ENCODE data around the gene TCHHL1.

GRCh38 chr1:152061952-152062351 lies 26.9 kb downstream of the TCHHL1 start:
- TF ChIP-seq CTCF (IDR thresholded peaks at IDR 0.05; ENCODE audit: low read depth, low read length): no peak
- no peak for TF ChIP-seq EZH2phosphoT487 (IDR thresholded peaks at IDR 0.05; ENCODE audit: low read depth)
